HFF-Myc (cell line): ENCODE results near the gene AKT2.
"Not testable (repeated sequence)": the region's sequence is repeated elsewhere in the genome, so short reads cannot be mapped to it uniquely, and the experiment has no call there.

Experiments
- DNase-seq: peaks from one replicate; pipeline ENCODE4 v3.0.0-alpha.2; 2011; ENCODE audit warnings: low read depth; ENCODE audit errors: extremely low read depth
- H3K4me3 ChIP-seq: replicated peaks from 2 replicates; pipeline ENCODE4 v1.5.1; 2011; ENCODE audit warnings: low read depth, mild to moderate bottlenecking, control low read depth, low read length
- TF ChIP-seq, protein P1 (sequence below): IDR thresholded peaks from 2 replicates; pipeline ENCODE4 v1.5.1; 2012; ENCODE audit warnings: mild to moderate bottlenecking, low read depth, low read length, control low read depth; ENCODE audit errors: missing control alignments

AKT2 gene

DNA sequence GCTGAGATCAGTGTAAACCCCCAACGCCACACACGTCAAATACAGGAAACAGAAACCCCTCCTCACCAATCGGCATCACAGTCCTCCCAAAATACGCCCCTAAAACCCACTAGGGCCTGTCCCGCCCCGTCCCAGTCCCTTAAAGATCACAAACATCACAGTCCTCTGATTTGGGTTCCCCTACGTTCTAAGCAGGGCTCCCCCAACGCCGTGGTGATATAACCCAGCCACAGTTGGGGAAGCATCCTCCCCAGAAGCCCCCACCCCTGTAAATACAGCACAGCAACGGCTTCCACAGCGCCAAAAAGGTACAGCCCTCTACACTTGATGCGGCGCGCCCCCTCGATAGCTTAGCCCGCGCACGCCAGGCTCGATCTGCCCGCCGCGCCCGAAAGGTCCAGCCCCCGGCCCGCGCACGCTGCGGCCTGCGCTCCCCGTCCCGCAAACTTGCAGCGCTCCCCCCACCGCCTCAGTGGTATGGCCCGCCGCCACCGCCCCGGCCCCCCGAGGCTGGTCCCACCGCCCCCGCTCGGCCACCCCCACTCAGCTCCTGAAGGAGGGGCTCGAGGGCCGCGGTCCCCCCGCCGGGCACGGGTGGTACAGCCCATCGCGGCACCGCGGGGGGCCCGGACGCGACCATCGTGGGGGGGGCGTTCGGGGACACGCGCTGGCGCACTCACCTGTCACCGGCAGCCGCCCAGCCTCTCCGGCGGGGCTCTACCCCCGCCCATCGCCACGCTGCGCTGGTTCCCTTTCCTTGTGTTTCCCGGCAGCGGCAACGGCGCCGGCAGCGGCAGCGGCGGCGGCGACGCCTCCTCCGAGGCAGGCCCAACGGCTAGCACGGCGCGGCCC lies at the start of gene AKT2:
Gene AKT2 (minus strand): TSS at position 845 of the 852 bp plus-strand sequence. CDS start 20,078 bp downstream, outside the sequence.
- DNase-seq = no peak
- TF ChIP-seq, protein P1, sequence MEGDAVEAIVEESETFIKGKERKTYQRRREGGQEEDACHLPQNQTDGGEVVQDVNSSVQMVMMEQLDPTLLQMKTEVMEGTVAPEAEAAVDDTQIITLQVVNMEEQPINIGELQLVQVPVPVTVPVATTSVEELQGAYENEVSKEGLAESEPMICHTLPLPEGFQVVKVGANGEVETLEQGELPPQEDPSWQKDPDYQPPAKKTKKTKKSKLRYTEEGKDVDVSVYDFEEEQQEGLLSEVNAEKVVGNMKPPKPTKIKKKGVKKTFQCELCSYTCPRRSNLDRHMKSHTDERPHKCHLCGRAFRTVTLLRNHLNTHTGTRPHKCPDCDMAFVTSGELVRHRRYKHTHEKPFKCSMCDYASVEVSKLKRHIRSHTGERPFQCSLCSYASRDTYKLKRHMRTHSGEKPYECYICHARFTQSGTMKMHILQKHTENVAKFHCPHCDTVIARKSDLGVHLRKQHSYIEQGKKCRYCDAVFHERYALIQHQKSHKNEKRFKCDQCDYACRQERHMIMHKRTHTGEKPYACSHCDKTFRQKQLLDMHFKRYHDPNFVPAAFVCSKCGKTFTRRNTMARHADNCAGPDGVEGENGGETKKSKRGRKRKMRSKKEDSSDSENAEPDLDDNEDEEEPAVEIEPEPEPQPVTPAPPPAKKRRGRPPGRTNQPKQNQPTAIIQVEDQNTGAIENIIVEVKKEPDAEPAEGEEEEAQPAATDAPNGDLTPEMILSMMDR = no peak
- peak within 1 kb of the TSS; percentile 70 for H3K4me3 ChIP-seq

DNA sequence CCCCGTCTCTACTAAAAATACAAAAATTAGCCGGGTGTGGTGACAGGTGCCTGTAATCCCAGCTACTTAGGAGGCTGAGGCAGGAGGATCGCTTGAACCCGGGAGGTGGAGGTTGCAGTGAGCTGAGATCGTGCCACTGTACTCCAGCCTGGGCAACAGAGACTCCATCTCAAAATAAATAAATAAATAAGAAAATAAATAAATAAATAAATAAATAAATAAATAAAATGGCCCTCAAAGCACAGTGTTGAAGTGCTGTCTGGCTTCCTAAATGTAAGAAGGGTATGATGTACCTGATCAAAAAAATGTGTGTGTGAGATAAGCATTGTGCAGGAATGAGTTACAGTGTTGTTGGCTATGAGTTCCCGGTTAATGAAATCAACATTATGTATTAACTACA lies 47.9 kb upstream of the AKT2 start:
- DNase-seq, H3K4me3 ChIP-seq: not testable (repeated sequence)

DNA sequence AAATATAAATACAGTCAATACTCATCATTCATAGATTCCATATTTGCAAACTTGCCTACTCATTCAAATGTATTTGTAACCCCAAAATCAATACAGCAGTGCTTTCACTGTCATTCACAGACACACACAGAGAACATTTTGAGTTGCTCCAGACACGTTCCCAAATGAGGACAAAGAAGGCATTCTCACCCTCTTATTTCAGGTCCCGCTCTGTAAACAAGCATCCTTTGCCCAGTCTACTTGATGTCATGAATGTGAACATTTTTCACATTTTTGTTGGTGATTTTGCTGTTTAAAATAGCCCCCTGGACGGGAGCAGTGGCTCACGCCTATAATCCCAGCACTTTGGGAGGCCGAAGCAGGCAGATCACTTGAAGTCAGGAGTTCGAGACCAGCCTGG lies 47.5 kb upstream of the AKT2 start:
- DNase-seq = no peak
- no peak overlapping the region for H3K4me3 ChIP-seq
- TF ChIP-seq, protein P1 = no peak

DNA sequence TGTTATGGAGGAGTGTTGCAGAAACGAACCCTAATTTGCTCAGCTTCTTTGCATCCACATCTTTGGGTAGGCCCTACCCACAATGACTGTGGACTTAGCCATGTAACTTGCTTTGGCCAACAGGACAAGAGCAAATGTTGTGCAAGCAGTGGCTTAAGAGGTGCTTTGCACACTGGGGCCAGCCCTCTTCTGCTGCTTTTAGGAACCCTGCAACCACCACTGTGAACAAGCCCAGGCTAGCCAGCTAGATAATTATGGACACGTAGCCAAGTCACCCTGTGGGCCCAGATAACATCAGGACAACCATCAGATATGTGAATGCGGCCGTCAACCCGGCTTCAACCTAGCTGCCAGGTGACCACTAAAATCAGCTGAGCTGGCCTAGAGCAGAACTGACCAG lies 45.9 kb upstream of the AKT2 start:
- TF ChIP-seq, protein P1 = no peak
- no peak overlapping the region for H3K4me3 ChIP-seq
- no peak for DNase-seq

DNA sequence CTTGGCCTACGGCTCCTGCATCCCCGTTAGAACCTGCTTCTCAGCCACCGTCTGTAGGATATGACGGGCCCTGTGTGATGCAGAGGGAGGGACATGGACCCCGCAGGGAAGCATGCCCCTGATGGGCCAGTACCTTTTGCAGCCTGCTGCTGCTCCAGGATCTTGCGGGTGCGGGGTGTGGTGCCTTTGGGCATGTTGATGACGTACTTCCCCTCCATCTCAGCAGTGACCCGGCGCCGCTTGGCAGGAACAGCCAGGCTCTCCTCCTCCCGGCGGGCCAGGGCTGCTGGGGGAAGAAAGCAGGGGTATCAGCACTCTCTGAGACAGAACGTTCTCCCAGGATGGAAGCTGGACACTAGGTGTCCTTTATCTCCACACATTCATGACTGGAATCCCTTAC lies 41.1 kb upstream of the AKT2 start:
- TF ChIP-seq, protein P1 = no peak
- no peak for DNase-seq
- H3K4me3 ChIP-seq = no peak overlapping the region

DNA sequence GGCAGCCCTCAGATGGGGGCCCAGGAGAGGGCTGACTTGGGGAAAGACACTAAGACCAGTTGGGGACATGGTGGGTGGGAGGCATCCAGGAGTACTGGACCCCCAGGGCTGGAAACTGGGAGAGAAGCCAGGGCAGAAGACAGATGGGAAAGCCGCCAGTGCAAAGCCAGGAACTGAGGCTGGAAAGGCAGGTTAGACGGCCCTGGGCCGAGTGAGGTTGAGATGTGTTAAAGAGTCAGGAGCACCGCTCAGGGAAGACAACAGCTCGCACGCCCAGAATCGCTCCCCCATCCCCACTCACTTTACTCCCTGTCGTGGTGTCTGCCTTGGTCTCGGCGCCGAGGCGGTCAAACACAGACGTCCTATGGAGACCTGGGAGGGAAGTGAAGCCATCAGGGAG lies 38.6 kb upstream of the AKT2 start:
- TF ChIP-seq, protein P1 = no peak
- H3K4me3 ChIP-seq = no peak overlapping the region
- no peak for DNase-seq

DNA sequence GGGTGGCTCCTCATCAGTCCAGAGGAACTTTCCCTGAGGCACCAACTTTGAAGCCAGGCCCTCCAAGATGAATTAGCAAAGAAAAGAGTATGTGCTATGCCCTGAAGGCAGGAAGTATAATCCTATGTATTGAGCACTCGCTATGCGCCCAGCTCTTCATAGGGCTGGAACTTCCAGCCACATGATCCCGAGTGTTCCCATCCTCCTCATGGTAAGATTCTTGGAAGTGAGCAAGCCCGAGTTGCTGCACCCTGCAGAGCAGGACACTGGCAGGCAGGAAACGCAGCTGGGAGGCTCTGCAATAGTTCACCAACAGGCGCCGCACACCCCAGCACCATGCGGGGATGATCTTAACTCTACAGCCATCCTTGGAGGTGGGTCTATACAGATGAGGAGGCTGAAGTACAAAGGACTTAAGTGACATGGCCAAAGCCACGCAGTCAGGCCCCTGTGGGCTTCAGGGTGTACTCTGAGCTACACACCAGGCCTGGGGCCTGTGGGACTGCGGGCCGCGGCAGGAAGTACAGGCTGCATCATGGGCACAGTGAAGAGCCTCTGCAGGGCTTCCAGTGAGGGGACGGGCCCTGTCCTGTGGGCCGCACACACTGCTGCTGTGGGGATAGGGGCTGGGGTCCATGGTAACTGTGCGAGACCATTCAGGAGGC lies 37.9 kb upstream of the AKT2 start:
- no peak overlapping the region for H3K4me3 ChIP-seq
- no peak for DNase-seq
- TF ChIP-seq, protein P1 = no peak
